ENCODE results near the gene SNAPC1. TPM values are rescaled to one million over a fixed set of nuclear protein-coding genes. Genes with fewer than 3 reads are reported as not detected.

SNAPC1 gene
- total RNA-seq, 2 donors from 2014 or later = 8.6 to 10.4 TPM

DNA sequence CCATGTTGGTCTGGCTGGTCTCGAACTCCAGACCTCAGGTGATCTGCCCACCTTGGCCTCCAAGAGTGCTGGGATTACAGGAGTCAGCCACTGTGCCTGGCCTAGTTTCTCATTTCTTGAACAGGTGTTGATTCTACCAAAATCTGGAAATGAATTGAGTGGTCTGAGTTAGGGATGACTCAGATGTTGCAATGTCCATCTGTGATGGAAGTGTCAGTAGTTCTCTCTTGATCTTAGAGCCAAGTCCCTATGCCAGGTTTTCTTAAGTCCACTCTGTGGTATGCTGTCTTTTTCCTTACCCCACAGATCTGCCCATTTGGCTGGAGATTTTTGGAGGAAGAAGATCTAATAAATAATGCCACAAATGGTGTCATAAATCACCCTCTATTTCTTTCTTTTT is 12.6 kb downstream of the SNAPC1 start:
- Histone ChIP-seq H3K36me3 (peaks cover under 1% of the 10 kb centered on the region), H3K9me3 (no peaks in the 10 kb centered on the region), H3K4me3 (no peak overlapping the region), H3K27me3 (replicated peaks; ENCODE audit: insufficient read depth) (no peaks in the 10 kb centered on the region), H3K27ac (no peak overlapping the region), H3K4me1 (ENCODE audit: control insufficient read depth in 1 of 2, low read depth in 2 of 2) (no peaks in the 10 kb centered on the region)
- DNase-seq (ENCODE audit: low spot score) (no peak), ATAC-seq (ENCODE audit: insufficient number of reproducible peaks, low FRiP score, low read depth) (no peak)
- TF ChIP-seq CTCF (IDR thresholded peaks at IDR 0.05) = no peak

DNA sequence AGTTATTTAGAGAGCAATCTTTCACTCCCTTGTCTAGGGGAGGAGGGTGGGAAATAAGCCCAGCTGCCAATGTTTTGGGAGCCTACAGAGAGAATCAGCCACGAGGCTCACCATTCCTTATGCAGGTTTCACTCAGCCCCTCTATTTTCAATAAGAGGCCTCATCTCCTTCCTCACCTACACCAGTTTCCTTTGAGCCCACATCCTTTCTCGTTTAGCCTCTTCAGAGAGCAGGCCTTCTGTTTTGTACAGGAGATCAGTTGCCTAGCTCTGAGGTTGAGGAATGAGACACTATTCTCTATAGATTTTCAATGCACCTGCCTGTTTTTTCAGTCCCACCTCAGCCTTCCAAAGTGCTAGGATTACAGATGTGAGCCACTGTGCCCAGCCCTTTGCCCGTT is 17.9 kb downstream of the SNAPC1 start:
- H3K9me3 ChIP-seq = no peaks in the 10 kb centered on the region
- DNase-seq (ENCODE audit: low spot score) = no peak
- no peak overlapping the region for H3K4me3 ChIP-seq
- no peaks in the 10 kb centered on the region for H3K27me3 ChIP-seq (replicated peaks; ENCODE audit: insufficient read depth)
- no peaks in the 10 kb centered on the region for H3K4me1 ChIP-seq (ENCODE audit: control insufficient read depth in 1 of 2, low read depth in 2 of 2)
- H3K27ac ChIP-seq = no peak overlapping the region
- TF ChIP-seq CTCF (IDR thresholded peaks at IDR 0.05) = no peak
- no peak for ATAC-seq (ENCODE audit: insufficient number of reproducible peaks, low FRiP score, low read depth)
- peaks cover 20% of the 10 kb centered on the region for H3K36me3 ChIP-seq

GRCh38 chr14:61797309-61797708 is 35.1 kb downstream of the SNAPC1 start:
- TF ChIP-seq CTCF (IDR thresholded peaks at IDR 0.05) = no peak
- no peak overlapping the region for H3K27ac ChIP-seq
- H3K36me3 ChIP-seq = peaks cover 4% of the 10 kb centered on the region
- H3K9me3 ChIP-seq = no peaks in the 10 kb centered on the region
- H3K27me3 ChIP-seq (replicated peaks; ENCODE audit: insufficient read depth) = no peaks in the 10 kb centered on the region
- no peak overlapping the region for H3K4me3 ChIP-seq
- ATAC-seq (ENCODE audit: insufficient number of reproducible peaks, low FRiP score, low read depth) = no peak
- no peaks in the 10 kb centered on the region for H3K4me1 ChIP-seq (ENCODE audit: control insufficient read depth in 1 of 2, low read depth in 2 of 2)
- DNase-seq (ENCODE audit: low spot score) = no peak

DNA sequence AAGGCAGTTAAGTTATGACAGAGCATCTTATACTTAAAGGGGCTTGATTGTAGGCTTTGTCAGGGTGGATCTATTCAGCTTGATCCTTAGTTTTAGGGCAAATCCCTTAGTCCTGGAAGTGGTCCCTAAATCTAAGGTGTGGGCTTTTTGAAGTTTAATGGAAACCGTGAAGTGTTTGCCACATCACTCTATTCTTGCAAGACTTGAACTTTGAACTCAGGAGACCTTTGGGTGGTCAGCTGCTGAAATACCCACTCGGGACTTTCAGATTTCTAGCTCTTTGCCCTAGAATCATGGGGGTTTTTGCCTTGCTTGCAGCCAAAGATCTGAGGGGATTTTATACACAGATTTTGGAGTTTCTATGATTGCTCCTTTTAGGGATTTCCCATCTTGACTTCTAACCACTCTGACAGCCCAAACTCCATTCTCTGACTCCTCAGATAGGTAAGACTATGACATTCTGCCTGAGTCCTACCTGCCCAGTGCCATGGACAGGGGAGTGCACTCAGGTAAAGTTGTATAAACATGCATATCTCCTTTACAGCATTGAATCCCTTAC is 39.9 kb downstream of the SNAPC1 start:
- ATAC-seq (ENCODE audit: insufficient number of reproducible peaks, low FRiP score, low read depth) = no peak
- no peaks in the 10 kb centered on the region for H3K36me3 ChIP-seq

GRCh38 chr14:61803755-61804154 is 41.5 kb downstream of the SNAPC1 start:
- no peak for ATAC-seq (ENCODE audit: insufficient number of reproducible peaks, low FRiP score, low read depth)
- H3K27me3 ChIP-seq (replicated peaks; ENCODE audit: insufficient read depth) = no peaks in the 10 kb centered on the region
- no peaks in the 10 kb centered on the region for H3K4me1 ChIP-seq (ENCODE audit: control insufficient read depth in 1 of 2, low read depth in 2 of 2)
- H3K36me3 ChIP-seq = no peaks in the 10 kb centered on the region
- no peak overlapping the region for H3K27ac ChIP-seq
- no peaks in the 10 kb centered on the region for H3K9me3 ChIP-seq
- TF ChIP-seq CTCF (IDR thresholded peaks at IDR 0.05) = no peak
- DNase-seq (ENCODE audit: low spot score) = no peak
- H3K4me3 ChIP-seq = no peak overlapping the region

More for the DNA sequence above, 39.9 kb downstream of the SNAPC1 start:
- Histone ChIP-seq H3K4me1 (ENCODE audit: control insufficient read depth in 1 of 2, low read depth in 2 of 2) (no peaks in the 10 kb centered on the region), H3K4me3 (no peak overlapping the region), H3K27me3 (replicated peaks; ENCODE audit: insufficient read depth) (no peaks in the 10 kb centered on the region), H3K27ac (no peak overlapping the region), H3K9me3 (no peaks in the 10 kb centered on the region)
- no peak for DNase-seq (ENCODE audit: low spot score)
- no peak for TF ChIP-seq CTCF (IDR thresholded peaks at IDR 0.05)

All from thoracic aorta (tissue), 2 donors.